HL-60/S4 treated with phorbol 12-myristate 13-acetate at 8.2 ng/mL for 4 days and 3 days (cell line): ENCODE results near the gene JAZF1.
"Not testable (repeated sequence)": the region's sequence is repeated elsewhere in the genome, so short reads cannot be mapped to it uniquely, and the experiment has no call there.

Experiments
- in situ Hi-C: fragments of 300-500 bp; cut with MboI; formaldehyde crosslinking; loops from 2 replicates; pipeline ENCODE4 v1.15.0; 2022; ENCODE audit warnings: low sequenced_read_pairs

Gene JAZF1

GRCh38 chr7:27863880-27864279, 316.7 kb downstream of the JAZF1 start:
- in situ Hi-C loops, result no loop called here

GRCh38 chr7:27861747-27862146, 318.8 kb downstream of the JAZF1 start:
- in situ Hi-C loops, result no loop called here

DNA sequence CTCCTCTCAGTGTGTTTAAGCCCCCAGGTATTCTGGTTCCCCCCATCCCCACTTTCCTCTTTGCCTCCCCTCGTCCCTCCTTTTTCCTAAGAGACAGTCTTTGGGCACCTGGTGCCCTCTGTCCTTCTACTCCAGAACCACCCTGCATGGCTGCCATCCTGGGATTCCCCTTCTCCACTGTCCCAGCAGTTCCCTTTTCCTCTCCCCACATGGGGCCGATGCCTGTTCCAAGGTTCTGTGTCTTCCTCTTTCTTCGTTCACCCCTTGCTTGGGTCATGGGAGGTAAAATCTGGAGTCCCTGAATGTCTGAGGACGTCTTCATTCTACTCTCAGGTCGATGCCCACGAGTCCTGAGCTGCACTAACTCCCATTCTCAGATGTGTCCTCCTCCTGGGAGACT, 319.8 kb downstream of the JAZF1 start:
- in situ Hi-C loops, result no loop called here

DNA sequence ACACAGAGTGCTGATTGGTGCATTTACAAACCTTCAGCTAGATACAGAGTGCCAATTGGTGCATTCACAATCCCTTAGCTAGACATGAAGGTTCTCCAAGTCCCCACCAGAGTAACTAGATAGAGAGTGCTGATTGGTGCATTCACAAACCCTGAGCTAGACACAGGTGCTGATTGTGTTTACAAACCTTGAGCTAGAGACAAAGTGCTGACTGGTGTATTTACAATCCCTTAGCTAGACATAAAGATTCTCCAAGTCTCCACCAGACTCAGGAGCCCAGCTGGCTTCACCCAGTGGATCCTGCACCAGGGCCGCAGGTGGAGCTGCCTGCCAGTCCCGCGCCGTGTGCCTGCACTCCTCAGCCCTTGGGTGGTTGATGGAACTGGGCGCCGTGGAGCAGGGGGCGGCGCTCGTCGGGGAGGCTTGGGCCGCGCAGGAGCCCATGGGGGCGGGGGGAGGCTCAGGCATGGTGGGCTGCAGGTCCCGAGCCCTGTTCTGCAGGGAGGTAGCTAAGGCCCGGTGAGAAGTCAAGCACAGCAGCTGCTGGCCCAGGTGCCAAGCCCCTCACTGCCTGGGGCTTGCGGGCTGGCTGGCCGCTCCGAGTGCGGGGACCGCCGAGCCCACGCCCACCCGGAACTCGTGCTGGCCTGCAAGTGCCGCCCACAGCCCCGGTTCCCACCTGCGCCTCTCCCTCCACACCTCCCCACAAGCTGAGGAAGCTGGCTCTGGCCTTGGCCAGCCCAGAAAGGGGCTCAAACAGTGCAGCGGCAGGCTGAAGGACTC, 323.7 kb downstream of the JAZF1 start:
- in situ Hi-C loops, result not testable (repeated sequence)

GRCh38 chr7:27850531-27850930, 330.1 kb downstream of the JAZF1 start:
- in situ Hi-C loops, result no loop called here

GRCh38 chr7:27846388-27846787, 334.2 kb downstream of the JAZF1 start:
- in situ Hi-C loops, result no loop called here

GRCh38 chr7:27843584-27844305, 336.9 kb downstream of the JAZF1 start:
- in situ Hi-C loops, result no loop called here

DNA sequence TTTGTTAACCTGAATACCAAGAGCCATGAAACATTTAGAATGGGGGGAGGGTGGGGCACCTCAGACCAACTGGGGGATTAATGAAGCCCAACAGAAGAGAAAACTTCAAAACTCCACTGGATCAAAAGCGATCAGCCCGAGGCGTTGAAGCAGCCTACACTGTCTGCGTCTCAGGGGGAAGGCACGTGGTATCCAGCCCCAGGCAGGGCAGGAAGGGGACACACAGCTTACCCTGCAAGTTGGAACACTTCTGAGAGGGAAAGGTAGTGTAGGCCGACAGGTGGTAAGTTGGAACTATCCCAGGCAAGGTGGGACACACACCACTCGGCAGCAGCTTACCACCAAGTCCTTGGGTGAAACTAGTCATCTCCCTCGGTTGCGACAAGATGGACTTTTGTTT, 337.7 kb downstream of the JAZF1 start:
- in situ Hi-C loops, result no loop called here

DNA sequence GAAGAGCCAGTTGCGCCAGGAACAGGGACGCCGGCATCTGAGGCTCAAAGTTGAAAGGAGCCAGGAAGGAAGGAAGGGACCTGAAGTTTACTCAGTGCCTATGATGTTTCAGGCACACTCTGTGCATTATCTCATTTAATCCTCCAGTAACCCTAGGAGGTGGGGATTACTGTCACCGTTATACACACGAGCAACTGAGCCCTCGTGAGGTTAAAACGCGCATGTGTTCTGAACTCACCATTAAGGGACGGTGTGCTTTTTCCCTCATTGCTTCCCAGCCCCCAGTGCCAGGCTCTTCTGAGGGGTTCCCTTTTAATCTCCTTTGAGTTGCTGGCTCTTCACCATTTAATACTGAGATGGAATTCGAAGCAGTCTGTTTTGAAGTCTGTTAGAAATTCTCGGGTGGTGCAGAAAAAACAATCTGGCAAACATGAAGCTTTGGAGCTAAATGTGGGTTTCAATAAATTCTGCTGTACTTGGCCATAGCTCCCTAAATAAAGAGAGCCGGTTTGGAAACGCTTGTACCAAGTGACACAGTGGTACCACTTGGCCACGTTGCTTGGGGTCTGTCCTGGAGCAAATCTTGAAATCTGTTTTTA, 338.4 kb downstream of the JAZF1 start:
- in situ Hi-C loops, result no loop called here

DNA sequence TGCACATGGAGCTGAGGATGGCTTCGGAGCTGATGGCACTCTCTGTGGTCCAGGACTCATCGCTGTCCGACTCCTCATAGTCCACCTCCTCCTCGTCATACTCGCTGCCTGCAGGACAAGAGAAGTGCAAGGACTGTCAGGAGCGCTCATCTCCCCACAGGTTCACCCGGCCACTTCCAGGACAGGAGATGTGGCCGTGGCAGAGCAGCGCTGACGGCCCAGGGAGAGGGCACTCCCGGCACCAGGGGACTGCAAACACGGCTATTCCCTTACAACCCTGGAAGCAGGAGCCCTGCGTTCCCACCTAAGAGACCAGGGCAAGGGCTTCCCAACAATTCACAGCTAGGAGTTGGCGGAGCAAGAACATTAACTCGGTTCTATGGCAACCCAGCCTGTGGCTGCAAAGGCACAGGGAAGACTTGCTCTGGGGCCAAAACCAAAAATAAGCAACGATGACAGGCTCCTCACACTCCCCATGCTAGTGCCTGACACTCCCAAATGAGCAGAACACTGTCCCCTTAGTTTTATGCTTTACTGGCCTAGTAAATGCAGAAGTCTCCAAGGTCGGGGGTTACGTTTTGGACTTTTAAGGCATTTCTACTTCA, 339.7 kb downstream of the JAZF1 start:
- in situ Hi-C loops, result no loop called here

- in situ Hi-C loops, result no loop called here
Measured at GRCh38 chr7:27840313-27840712, 340.3 kb downstream of the JAZF1 start.

- in situ Hi-C loops, result no loop called here
Measured at GRCh38 chr7:27839099-27839498, 341.5 kb downstream of the JAZF1 start.

DNA sequence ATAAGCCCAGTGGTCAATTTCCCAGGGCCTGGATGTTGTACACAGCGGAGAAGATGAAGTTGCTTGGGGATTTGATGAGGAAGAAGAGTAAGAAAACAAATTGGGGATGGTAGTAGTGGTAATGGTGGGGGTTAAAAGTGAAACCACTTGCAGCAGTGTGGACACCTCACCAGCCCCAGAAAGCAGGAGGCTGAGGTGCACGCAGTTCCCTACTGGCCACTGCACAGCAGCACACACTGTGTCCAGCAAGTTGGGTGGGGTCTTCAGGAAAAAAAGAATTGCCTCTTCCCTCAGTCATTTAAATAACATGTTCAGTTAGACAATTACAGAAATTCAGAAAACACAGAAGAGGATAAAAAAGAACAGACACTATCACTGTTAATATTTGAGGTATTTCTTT, 344.1 kb downstream of the JAZF1 start:
- in situ Hi-C loops, result no loop called here

DNA sequence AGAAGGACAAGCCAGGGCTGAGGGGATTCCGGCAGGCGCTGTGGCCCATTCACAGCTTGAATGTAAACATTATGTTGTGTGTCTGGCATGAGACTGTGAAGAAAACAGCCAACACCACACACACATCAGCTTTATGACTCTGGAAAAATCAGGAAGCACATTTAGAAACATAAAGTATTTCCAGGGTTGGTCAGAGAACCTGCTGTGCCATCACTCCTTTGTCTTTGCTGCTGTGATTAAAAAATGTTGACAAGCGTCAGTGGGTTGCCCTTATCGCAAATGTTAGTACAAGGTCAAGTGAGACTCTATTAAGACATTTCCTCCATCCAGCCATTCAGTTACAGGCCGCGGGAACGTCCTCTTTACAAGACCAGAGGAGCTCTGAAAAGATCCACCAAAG, 345.2 kb downstream of the JAZF1 start:
- in situ Hi-C loops, result no loop called here

GRCh38 chr7:27834179-27834921, 346.2 kb downstream of the JAZF1 start:
- in situ Hi-C loops, result no loop called here

- in situ Hi-C loops, result no loop called here
Measured at GRCh38 chr7:27826357-27826756, 354.2 kb downstream of the JAZF1 start.

GRCh38 chr7:27825891-27826290, 354.7 kb downstream of the JAZF1 start:
- in situ Hi-C loops, result no loop called here

DNA sequence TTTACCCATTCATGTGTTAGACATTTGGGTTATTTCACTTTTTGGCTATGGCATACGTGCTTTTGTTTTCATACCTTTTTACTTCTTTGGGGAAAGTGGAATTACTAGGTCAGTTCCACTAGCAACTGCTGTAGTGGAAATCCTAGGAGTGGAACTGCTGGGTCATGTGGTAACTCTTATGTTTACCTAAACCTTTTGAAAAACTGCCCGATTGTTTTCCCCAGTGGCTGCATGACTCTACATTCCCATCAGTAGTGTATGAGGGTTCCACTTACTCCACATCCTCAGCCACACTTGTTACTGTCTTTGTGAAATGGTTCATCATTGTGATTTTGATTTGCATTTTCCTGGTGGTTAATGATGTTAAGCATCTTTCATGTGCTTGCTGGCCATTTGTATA, 358.4 kb downstream of the JAZF1 start:
- in situ Hi-C loops, result no loop called here

GRCh38 chr7:27812706-27813105, 367.9 kb downstream of the JAZF1 start:
- in situ Hi-C loops, result no loop called here

GRCh38 chr7:27810186-27810585, 370.4 kb downstream of the JAZF1 start:
- in situ Hi-C loops, result no loop called here

DNA sequence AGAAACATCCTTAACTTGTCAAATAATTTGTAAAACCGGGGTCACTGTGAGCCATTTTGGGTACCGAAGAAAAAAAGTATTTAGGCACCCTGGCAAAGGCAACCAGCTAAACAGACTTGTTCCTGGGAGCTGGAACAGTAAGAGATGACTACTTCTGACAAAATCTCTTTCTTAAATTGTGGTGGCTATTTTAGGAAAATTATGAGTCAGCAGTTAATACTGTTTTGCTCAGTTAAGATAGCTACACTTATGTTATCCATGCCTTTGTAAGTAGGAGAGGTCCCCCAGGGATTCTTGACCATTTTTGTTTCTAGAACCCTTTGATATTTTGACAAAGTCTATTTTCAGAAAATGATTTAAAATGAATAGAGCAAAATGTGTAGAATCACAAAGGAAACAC, 372.0 kb downstream of the JAZF1 start:
- in situ Hi-C loops, result no loop called here
